Measurements from ENCODE around the gene COL25A1. TPM values are rescaled to one million over a fixed set of nuclear protein-coding genes. Genes with fewer than 3 reads are reported as not detected.

Gene COL25A1
- total RNA-seq, 2 donors from 2014 or later, result 0.29 TPM; not detected in 1

DNA sequence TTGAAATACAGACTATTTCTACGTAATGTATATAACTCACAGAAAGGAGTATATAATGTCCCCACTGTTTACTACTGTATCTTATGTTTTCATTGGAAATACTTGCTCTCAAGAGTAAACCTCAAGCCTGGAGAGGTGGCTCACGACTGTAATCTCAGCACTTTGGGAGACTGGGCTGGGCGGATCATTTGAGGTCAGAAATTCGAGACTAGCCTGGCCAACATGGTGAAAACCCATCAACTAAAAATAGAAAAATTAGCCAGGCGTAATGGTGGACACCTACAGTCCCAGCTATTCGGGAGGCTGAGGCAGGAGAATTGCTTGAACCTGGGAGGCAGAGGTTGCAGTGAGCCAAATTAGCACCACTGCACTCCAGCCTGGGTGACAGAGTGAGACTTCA, 92.8 kb downstream of the COL25A1 start:
- Histone ChIP-seq H3K9me3 (no peaks in the 10 kb centered on the region), H3K4me3 (no peak overlapping the region), H3K27me3 (no peaks in the 10 kb centered on the region), H3K9ac (ENCODE audit: low read depth in 2 of 2, low read length in 2 of 2) (no peak overlapping the region), H3K4me1 (no peaks in the 10 kb centered on the region), H3K36me3 (no peaks in the 10 kb centered on the region), H3K27ac (no peak overlapping the region)
- no peak for DNase-seq
- TF ChIP-seq, protein P1, sequence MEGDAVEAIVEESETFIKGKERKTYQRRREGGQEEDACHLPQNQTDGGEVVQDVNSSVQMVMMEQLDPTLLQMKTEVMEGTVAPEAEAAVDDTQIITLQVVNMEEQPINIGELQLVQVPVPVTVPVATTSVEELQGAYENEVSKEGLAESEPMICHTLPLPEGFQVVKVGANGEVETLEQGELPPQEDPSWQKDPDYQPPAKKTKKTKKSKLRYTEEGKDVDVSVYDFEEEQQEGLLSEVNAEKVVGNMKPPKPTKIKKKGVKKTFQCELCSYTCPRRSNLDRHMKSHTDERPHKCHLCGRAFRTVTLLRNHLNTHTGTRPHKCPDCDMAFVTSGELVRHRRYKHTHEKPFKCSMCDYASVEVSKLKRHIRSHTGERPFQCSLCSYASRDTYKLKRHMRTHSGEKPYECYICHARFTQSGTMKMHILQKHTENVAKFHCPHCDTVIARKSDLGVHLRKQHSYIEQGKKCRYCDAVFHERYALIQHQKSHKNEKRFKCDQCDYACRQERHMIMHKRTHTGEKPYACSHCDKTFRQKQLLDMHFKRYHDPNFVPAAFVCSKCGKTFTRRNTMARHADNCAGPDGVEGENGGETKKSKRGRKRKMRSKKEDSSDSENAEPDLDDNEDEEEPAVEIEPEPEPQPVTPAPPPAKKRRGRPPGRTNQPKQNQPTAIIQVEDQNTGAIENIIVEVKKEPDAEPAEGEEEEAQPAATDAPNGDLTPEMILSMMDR (IDR thresholded peaks at IDR 0.05), result no peak
- intact Hi-C loops (cut with DNase I), result no loop called here

DNA sequence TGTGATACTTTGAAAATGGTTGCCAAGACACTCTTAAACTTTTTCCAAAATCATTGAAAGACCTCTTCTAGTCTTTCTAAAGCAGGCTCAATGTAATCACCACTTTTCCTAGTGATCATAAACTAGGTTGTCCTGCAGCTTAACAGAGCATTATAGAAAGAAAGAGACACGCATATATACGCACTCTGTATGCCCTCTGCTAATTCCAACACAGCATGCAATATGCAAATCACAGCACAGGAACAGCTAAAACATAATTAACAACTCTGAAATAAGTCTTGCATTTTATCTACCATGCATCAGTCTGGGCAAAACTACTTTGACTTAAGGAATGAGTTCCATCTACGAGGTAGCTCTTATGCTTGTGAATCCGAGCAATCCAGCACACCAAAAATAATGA, 94.6 kb downstream of the COL25A1 start:
- DNase-seq, result no peak
- intact Hi-C loops (cut with DNase I), result no loop called here
- Histone ChIP-seq H3K27ac (no peak overlapping the region), H3K9ac (ENCODE audit: low read depth in 2 of 2, low read length in 2 of 2) (no peak overlapping the region), H3K4me3 (no peak overlapping the region), H3K9me3 (no peaks in the 10 kb centered on the region), H3K27me3 (no peaks in the 10 kb centered on the region), H3K36me3 (no peaks in the 10 kb centered on the region), H3K4me1 (no peaks in the 10 kb centered on the region)
- TF ChIP-seq, protein P1 (IDR thresholded peaks at IDR 0.05), result no peak

DNA sequence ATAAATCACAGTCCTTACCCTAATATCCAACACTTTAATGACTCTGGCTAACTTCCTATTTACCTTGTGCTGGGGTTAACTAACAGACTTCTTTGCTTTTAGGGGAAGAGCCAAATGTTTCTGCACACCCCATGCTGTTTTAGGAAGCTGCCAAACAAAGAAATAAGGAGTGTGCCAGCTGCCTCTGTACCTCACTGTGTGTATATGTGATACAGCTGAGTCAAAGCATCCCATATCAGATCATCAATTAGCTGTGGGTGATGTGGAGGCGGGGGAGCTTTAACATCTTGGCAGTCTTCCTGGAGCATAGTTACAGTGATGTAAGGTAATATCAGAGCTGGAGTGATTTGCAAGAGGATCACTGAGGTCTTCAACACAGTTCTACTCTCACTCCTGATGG, 95.4 kb downstream of the COL25A1 start:
- H3K9me3 ChIP-seq, result no peaks in the 10 kb centered on the region
- H3K4me1 ChIP-seq, result no peaks in the 10 kb centered on the region
- no peaks in the 10 kb centered on the region for H3K27me3 ChIP-seq
- H3K27ac ChIP-seq, result no peak overlapping the region
- DNase-seq, result no peak
- TF ChIP-seq, protein P1 (IDR thresholded peaks at IDR 0.05), result no peak
- no peaks in the 10 kb centered on the region for H3K36me3 ChIP-seq
- intact Hi-C loops (cut with DNase I), result no loop called here
- no peak overlapping the region for H3K4me3 ChIP-seq
- no peak overlapping the region for H3K9ac ChIP-seq (ENCODE audit: low read depth in 2 of 2, low read length in 2 of 2)

DNA sequence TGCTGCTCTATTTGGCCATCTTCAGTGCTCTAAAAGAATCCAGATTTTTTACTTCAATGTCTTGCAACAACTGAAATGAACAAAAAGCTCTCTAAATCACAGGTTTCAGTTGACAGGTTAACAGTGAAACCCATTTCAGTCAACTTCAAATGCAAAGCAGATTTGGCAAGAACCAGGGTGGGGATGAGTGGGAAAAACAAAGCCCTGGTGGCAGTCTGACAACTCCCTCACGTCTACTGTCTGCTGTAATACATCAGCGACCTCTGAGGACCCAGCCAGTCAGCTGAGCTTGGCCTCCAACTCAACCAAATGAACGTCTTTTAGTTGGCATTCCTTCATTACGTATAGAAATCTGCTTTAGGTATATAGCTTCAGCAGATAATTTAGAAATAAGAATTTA, 95.8 kb downstream of the COL25A1 start:
- DNase-seq, result no peak
- H3K4me3 ChIP-seq, result no peak overlapping the region
- TF ChIP-seq, protein P1 (IDR thresholded peaks at IDR 0.05), result no peak
- no peaks in the 10 kb centered on the region for H3K4me1 ChIP-seq
- no peaks in the 10 kb centered on the region for H3K27me3 ChIP-seq
- no peaks in the 10 kb centered on the region for H3K9me3 ChIP-seq
- no peak overlapping the region for H3K9ac ChIP-seq (ENCODE audit: low read depth in 2 of 2, low read length in 2 of 2)
- no peaks in the 10 kb centered on the region for H3K36me3 ChIP-seq
- intact Hi-C loops (cut with DNase I), result no loop called here
- H3K27ac ChIP-seq, result no peak overlapping the region

DNA sequence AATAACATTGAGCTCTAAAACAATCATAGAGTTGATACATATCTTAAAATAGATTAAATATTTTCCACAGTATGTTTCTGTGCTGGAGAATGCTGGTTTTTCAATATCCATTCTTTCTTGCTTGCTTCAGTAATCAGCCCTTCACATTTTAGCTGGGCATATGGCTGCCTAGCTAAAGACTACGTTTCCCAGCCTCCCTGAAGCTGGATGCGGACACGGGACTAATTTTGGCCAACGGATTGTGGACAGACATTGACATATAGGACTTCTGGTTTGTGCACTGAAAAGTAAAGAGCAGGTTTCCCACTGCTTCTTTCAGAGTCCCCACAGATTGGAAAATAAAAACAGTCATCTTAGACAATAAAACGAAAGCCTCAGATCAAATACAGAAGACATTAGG, 97.3 kb downstream of the COL25A1 start:
- TF ChIP-seq, protein P1 (IDR thresholded peaks at IDR 0.05), result no peak

DNA sequence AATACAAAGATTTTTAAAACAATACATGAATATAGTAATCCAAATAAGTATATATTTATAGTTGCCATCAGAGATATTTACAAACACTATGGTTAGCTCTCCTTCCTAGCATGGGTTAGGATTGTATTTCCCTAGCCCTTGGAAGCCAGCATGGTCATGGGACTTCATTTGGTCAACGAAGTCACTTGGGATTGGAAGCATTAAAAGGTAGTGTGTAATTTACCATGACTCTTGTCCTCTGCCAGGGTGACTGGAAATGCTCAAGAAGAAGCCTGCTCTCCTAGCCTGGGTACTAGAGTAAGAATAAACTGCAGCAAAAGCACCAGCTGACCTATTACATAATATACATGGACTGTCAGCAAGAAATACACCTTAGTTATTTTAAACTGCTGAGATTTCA, 102.9 kb downstream of the COL25A1 start:
- H3K4me1 ChIP-seq, result no peaks in the 10 kb centered on the region
- no peaks in the 10 kb centered on the region for H3K27me3 ChIP-seq
- TF ChIP-seq, protein P1 (IDR thresholded peaks at IDR 0.05), result no peak
- H3K27ac ChIP-seq, result no peak overlapping the region
- H3K9me3 ChIP-seq, result no peaks in the 10 kb centered on the region
- H3K36me3 ChIP-seq, result no peaks in the 10 kb centered on the region
- no peak overlapping the region for H3K9ac ChIP-seq (ENCODE audit: low read depth in 2 of 2, low read length in 2 of 2)
- intact Hi-C loops (cut with DNase I), result no loop called here
- DNase-seq, result no peak
- no peak overlapping the region for H3K4me3 ChIP-seq

More for the DNA sequence above, 97.3 kb downstream of the COL25A1 start:
- H3K4me1 ChIP-seq, result no peaks in the 10 kb centered on the region
- H3K36me3 ChIP-seq, result no peaks in the 10 kb centered on the region
- H3K27ac ChIP-seq, result no peak overlapping the region
- intact Hi-C loops (cut with DNase I), result no loop called here
- no peaks in the 10 kb centered on the region for H3K9me3 ChIP-seq
- no peak overlapping the region for H3K4me3 ChIP-seq
- no peaks in the 10 kb centered on the region for H3K27me3 ChIP-seq
- no peak overlapping the region for H3K9ac ChIP-seq (ENCODE audit: low read depth in 2 of 2, low read length in 2 of 2)
- DNase-seq, result no peak
